H9 (cell line): Measurements from ENCODE around the gene SEMA5A. TPM values are rescaled to one million over a fixed set of nuclear protein-coding genes. Genes with fewer than 3 reads are reported as not detected.

Source experiments
- DNase-seq: peaks from one replicate; pipeline ENCODE4 v3.0.0-alpha.2; 2017
- H2AFZ ChIP-seq: one replicate; pipeline ENCODE4 v1.6.1; 2013; ENCODE audit warnings: mild to moderate bottlenecking, low read length, control low read depth, moderate library complexity
- H2AK5ac ChIP-seq: 2 replicates; pipeline ENCODE4 v1.6.1; 2013; ENCODE audit warnings: low read length, control low read depth, mixed read lengths; ENCODE audit not compliant: insufficient read length
- H2BK120ac ChIP-seq: one replicate; pipeline ENCODE4 v1.6.1; 2013; ENCODE audit warnings: low read depth, mild to moderate bottlenecking, low read length, control low read depth, inconsistent platforms; ENCODE audit not compliant: poor library complexity, severe bottlenecking
- H2BK12ac ChIP-seq: 2 replicates; pipeline ENCODE4 v1.6.1; 2013; ENCODE audit warnings: low read length, control low read depth, mixed read lengths, low read depth; ENCODE audit not compliant: insufficient read length
- H2BK15ac ChIP-seq: 2 replicates; pipeline ENCODE4 v1.6.1; 2013; ENCODE audit warnings: low read depth, low read length, control low read depth
- H2BK20ac ChIP-seq: one replicate; pipeline ENCODE4 v1.6.1; 2013; ENCODE audit warnings: low read depth, mild to moderate bottlenecking, low read length, control low read depth, inconsistent platforms; ENCODE audit not compliant: poor library complexity, severe bottlenecking
- H2BK5ac ChIP-seq: 2 replicates; pipeline ENCODE4 v1.6.1; 2013; ENCODE audit warnings: low read length, control low read depth, mixed read lengths; ENCODE audit not compliant: insufficient read length
- H3K14ac ChIP-seq: 2 replicates; pipeline ENCODE4 v1.6.1; 2013; ENCODE audit warnings: low read length, control low read depth; ENCODE audit not compliant: insufficient read depth
- H3K18ac ChIP-seq: 2 replicates; pipeline ENCODE4 v1.6.1; 2013; ENCODE audit warnings: low read depth, mild to moderate bottlenecking, mixed read lengths, low read length, control low read depth; ENCODE audit not compliant: insufficient read length
- H3K23ac ChIP-seq: 2 replicates; pipeline ENCODE4 v1.6.1; 2013; ENCODE audit warnings: low read length, control low read depth, mixed read lengths, low read depth; ENCODE audit not compliant: insufficient read length
- H3K23me2 ChIP-seq: 2 replicates; pipeline ENCODE4 v1.6.1; 2013; ENCODE audit warnings: low read depth, mild to moderate bottlenecking, mixed read lengths, low read length, control low read depth; ENCODE audit not compliant: insufficient read length, poor library complexity, severe bottlenecking
- H3K27ac ChIP-seq: 2 replicates; pipeline ENCODE4 v1.5.1; 2013; ENCODE audit warnings: low read length, control low read depth, mixed read lengths, low read depth; ENCODE audit not compliant: insufficient read length
- H3K27me3 ChIP-seq: 2 replicates; pipeline ENCODE4 v1.6.1; 2013; ENCODE audit warnings: low read length, control low read depth, inconsistent platforms; ENCODE audit not compliant: insufficient read depth
- H3K4ac ChIP-seq: 2 replicates; pipeline ENCODE4 v1.6.1; 2013; ENCODE audit warnings: low read depth, mild to moderate bottlenecking, control low read depth, inconsistent platforms, low read length, moderate library complexity
- H3K4me1 ChIP-seq: 2 replicates; pipeline ENCODE4 v1.6.1; 2013; ENCODE audit warnings: low read length, control low read depth, inconsistent platforms; ENCODE audit not compliant: insufficient read depth
- H3K4me2 ChIP-seq: 2 replicates; pipeline ENCODE4 v1.6.1; 2013; ENCODE audit warnings: low read length, control low read depth, mixed read lengths; ENCODE audit not compliant: insufficient read length, insufficient read depth
- H3K56ac ChIP-seq: 2 replicates; pipeline ENCODE4 v1.6.1; 2013; ENCODE audit warnings: low read depth, mild to moderate bottlenecking, mixed read lengths, low read length, control low read depth; ENCODE audit not compliant: insufficient read length
- H3K79me1 ChIP-seq: 2 replicates; pipeline ENCODE4 v1.6.1; 2013; ENCODE audit warnings: low read depth, mild to moderate bottlenecking, moderate library complexity, low read length, control low read depth, inconsistent platforms; ENCODE audit not compliant: insufficient read depth, poor library complexity, severe bottlenecking
- H3K79me2 ChIP-seq: 2 replicates; pipeline ENCODE4 v1.6.1; 2013; ENCODE audit warnings: low read length, control low read depth, inconsistent platforms; ENCODE audit not compliant: insufficient read depth
- H3K9ac ChIP-seq: 2 replicates; pipeline ENCODE4 v1.6.1; 2013; ENCODE audit warnings: low read length, control low read depth, mixed read lengths; ENCODE audit not compliant: insufficient read length; ENCODE audit errors: extremely low read depth
- H3K9me3 ChIP-seq: one replicate; pipeline ENCODE4 v1.6.1; 2013; ENCODE audit warnings: low read depth, low read length, inconsistent platforms; ENCODE audit not compliant: control insufficient read depth
- H3T11ph ChIP-seq: one replicate; pipeline ENCODE4 v1.6.1; 2013; ENCODE audit warnings: mild to moderate bottlenecking, low read length, control low read depth, inconsistent platforms
- H4K20me1 ChIP-seq: one replicate; pipeline ENCODE4 v1.6.1; 2013; ENCODE audit not compliant: control insufficient read depth, insufficient read length, insufficient read depth
- H4K5ac ChIP-seq: 2 replicates; pipeline ENCODE4 v1.6.1; 2013; ENCODE audit warnings: low read depth, mild to moderate bottlenecking, mixed read lengths, low read length, control low read depth; ENCODE audit not compliant: insufficient read length
- H4K8ac ChIP-seq: replicated peaks from 2 replicates; pipeline ENCODE4 v1.6.1; 2013; ENCODE audit warnings: low read length, control low read depth, mixed read lengths, low read depth; ENCODE audit not compliant: insufficient read length
- H4K91ac ChIP-seq: 2 replicates; pipeline ENCODE4 v1.6.1; 2013; ENCODE audit warnings: low read depth, mild to moderate bottlenecking, moderate library complexity, mixed read lengths, low read length, control low read depth; ENCODE audit not compliant: insufficient read length
- H3K27ac Mint-ChIP-seq, 3 experiments: 2 replicates in 2 of 3; 3 replicates in 1 of 3; pipeline ENCODE4 v1.8.0; 2020 to 2021; ENCODE audit warnings: mixed read lengths in 3 of 3, mild to moderate bottlenecking in 1 of 3, moderate library complexity in 1 of 3
- H3K27me3 Mint-ChIP-seq: 2 replicates; pipeline ENCODE4 v1.8.0; 2021; ENCODE audit warnings: low read depth, mild to moderate bottlenecking, moderate library complexity, mixed read lengths
- H3K36me3 Mint-ChIP-seq, 3 experiments: 2 replicates in 2 of 3; 3 replicates in 1 of 3; pipeline ENCODE4 v1.8.0; 2020 to 2021; ENCODE audit warnings: low read depth in 3 of 3, mixed read lengths in 3 of 3; ENCODE audit not compliant: insufficient read depth in 1 of 3
- H3K4me1 Mint-ChIP-seq, 2 experiments: 2 replicates each; pipeline ENCODE4 v1.8.0; 2020; ENCODE audit warnings: mixed read lengths in 2 of 2
- H3K4me3 Mint-ChIP-seq, 2 experiments: 2 replicates in 1 of 2; 3 replicates in 1 of 2; pipeline ENCODE4 v1.8.0; 2020 to 2021; ENCODE audit warnings: mild to moderate bottlenecking in 2 of 2, mixed read lengths in 2 of 2, moderate library complexity in 1 of 2
- H3K9me3 Mint-ChIP-seq, 2 experiments: 2 replicates in 1 of 2; 3 replicates in 1 of 2; pipeline ENCODE4 v1.8.0; 2020; ENCODE audit warnings: mild to moderate bottlenecking in 2 of 2, mixed read lengths in 2 of 2, moderate library complexity in 1 of 2
- WGBS: extraction: QIAGEN DNeasy Blood & Tissue Kit; methylation state at CpG from one replicate; pipeline ENCODE4 v1.1.7; 2013; ENCODE audit warnings: missing lambda C conversion rate, low lambda C conversion rate, mixed read lengths; ENCODE audit not compliant: insufficient read length; ENCODE audit errors: extremely low coverage; 5-methylcytosine and 5-hydroxymethylcytosine counted together
- total RNA-seq: library from RNA; stranded (reverse); gene quantifications from 2 replicates; pipeline ENCODE4 v1.2.1, GENCODE V29; 2021
- TF ChIP-seq, protein P1 (sequence below): fragments of 200-600 bp; sonication (generic); conservative IDR thresholded peaks from 3 replicates; pipeline ENCODE4 v1.8.0; 2021; ENCODE audit warnings: antibody characterized with exemption, mild to moderate bottlenecking

Gene SEMA5A
- total RNA-seq, 1 experiment from 2014 or later = 4.3 TPM

DNA sequence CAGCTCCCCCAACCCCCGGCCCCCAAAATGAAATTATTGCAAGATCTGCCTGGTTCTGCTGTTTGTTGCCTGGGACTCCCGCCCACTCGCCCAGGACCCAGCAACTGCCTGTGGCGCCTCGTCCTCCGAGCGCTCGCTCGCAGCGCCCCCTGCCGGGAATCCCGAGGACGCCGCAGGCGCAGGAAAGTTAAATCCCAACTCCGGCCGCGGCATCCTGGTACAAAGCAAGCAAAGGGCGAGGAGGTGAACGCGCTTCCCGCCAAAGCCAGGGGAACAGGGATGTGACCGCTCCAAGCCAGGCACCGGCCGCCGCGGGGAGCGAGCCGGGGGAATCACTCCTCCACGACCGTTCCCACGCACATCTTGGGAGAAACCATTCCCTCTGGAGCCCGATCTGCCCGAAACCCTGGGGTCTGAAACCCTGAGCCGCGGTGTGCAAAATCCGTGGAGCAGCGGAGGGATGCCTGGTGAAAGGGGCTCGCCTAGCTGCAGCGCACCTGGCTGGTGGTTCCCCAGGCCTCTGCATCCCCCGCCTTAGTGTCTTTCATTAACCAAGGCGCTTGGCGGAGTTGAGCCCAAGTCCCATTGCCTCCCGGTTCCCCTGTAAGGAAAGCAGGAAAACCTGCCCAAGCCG lies 1.3 kb downstream of the SEMA5A start:
- Histone ChIP-seq H2BK12ac (no peak overlapping the region), H4K5ac (no peak overlapping the region), H3K27ac (no peak overlapping the region), H3K4me2 (peak overlapping the region; percentile 40), H3K56ac (no peak overlapping the region), H3K23ac (no peak overlapping the region), H3K27me3 (no peaks in the 10 kb centered on the region), H2AFZ (no peak overlapping the region), H2BK15ac (no peak overlapping the region), H2AK5ac (no peak overlapping the region), H4K91ac (no peak overlapping the region), H3K9me3 (no peaks in the 10 kb centered on the region), H2BK20ac (no peak overlapping the region), H2BK120ac (no peak overlapping the region), H3T11ph (no peak overlapping the region), H3K14ac (peak overlapping the region; percentile 91), H3K4me1 (0 out of 2 replicates have a peak, but pooled peaks cover 4% of the 10 kb centered on the region), H3K4ac (no peak overlapping the region), H3K23me2 (peaks cover 20% of the 10 kb centered on the region), H3K79me2 (no peaks in the 10 kb centered on the region), H4K20me1 (no peaks in the 10 kb centered on the region), H3K79me1 (no peaks in the 10 kb centered on the region), H3K18ac (peak overlapping the region; percentile 89), H3K9ac (peak overlapping the region; percentile 68), H4K8ac (no peak overlapping the region), H2BK5ac (no peak overlapping the region)
- DNase-seq = peak; percentile 92
- H3K27ac Mint-ChIP-seq = no peak overlapping the region
- H3K36me3 Mint-ChIP-seq = peaks cover 3 to 10% (median 7%) of the 10 kb centered on the region in 3 experiments; a peak in 5 of 7 replicates
- no CpG with 5 or more reads among the region's 45 CpGs for WGBS
- H3K4me1 Mint-ChIP-seq = peaks cover 18 to 20% of the 10 kb centered on the region in 2 experiments
- peaks cover 10% of the 10 kb centered on the region for H3K27me3 Mint-ChIP-seq
- H3K4me3 Mint-ChIP-seq = peak overlapping the region; percentile 87 to 96
- TF ChIP-seq, protein P1, sequence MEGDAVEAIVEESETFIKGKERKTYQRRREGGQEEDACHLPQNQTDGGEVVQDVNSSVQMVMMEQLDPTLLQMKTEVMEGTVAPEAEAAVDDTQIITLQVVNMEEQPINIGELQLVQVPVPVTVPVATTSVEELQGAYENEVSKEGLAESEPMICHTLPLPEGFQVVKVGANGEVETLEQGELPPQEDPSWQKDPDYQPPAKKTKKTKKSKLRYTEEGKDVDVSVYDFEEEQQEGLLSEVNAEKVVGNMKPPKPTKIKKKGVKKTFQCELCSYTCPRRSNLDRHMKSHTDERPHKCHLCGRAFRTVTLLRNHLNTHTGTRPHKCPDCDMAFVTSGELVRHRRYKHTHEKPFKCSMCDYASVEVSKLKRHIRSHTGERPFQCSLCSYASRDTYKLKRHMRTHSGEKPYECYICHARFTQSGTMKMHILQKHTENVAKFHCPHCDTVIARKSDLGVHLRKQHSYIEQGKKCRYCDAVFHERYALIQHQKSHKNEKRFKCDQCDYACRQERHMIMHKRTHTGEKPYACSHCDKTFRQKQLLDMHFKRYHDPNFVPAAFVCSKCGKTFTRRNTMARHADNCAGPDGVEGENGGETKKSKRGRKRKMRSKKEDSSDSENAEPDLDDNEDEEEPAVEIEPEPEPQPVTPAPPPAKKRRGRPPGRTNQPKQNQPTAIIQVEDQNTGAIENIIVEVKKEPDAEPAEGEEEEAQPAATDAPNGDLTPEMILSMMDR = peak; percentile 94
- no peaks in the 10 kb centered on the region; a peak in 1 of 5 replicates for H3K9me3 Mint-ChIP-seq
